ENCODE results near the gene CAPN1.

Gene CAPN1

DNA sequence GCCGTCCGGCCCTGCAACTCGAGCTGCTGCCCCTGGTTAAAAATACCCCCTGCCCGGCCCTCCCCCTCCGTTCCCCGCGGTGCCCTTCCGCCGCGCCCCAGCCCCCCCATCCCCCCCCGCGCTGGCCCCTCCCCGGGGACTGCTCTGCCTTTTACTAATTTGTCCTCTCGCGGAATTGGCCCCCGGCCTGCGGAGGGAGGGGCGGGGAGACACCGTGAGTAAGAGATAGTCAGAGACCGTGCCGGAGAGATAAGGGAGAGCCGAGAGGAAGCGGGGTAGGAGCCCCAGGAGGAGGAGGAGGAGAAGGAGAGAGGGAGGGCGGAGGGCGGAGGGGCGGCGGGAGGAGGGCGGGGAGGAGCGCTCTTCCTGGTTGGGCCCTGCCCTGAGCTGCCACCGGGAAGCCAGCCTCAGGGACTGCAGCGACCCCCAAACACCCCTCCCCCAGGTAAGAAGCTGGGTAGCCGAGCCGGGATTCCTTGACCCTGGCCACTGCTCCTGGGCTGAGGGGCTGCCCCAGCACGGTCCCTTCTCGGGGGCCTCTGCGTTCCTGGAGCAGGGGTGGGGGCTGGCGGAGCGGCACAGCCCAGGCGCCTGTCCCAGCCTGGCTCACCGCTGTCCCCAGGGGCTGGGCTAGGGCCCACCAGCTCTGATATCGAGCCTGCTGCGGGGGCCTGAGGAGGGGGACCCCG, at the start of gene CAPN1:
Gene CAPN1 (plus strand): TSS at position 360 of the 689 bp plus-strand sequence. CDS start 774 bp downstream, outside the sequence.
- H3K36me3 Mint-ChIP-seq: peaks cover 18% of the 10 kb centered on the region
- CTCF ChIA-PET: interaction anchor here (0.7 to 2.9 kb wide), 7 partner anchors 14 to 288 kb away, joined by 3 to 20 read pairs (median 4); partner anchors contain the start of genes FAU, MRPL49 and TM7SF2
- peak within 1 kb of the TSS; percentile 96 for H3K4me3 Mint-ChIP-seq
- peak; percentile 86 for DNase-seq
- peaks cover 28% of the 10 kb centered on the region for H3K4me1 Mint-ChIP-seq
- H3K27me3 Mint-ChIP-seq: peaks cover 18% of the 10 kb centered on the region
- peak within 1 kb of the TSS; percentile 87 for H3K27ac Mint-ChIP-seq
- no peaks in the 10 kb centered on the region for H3K9me3 Mint-ChIP-seq

DNA sequence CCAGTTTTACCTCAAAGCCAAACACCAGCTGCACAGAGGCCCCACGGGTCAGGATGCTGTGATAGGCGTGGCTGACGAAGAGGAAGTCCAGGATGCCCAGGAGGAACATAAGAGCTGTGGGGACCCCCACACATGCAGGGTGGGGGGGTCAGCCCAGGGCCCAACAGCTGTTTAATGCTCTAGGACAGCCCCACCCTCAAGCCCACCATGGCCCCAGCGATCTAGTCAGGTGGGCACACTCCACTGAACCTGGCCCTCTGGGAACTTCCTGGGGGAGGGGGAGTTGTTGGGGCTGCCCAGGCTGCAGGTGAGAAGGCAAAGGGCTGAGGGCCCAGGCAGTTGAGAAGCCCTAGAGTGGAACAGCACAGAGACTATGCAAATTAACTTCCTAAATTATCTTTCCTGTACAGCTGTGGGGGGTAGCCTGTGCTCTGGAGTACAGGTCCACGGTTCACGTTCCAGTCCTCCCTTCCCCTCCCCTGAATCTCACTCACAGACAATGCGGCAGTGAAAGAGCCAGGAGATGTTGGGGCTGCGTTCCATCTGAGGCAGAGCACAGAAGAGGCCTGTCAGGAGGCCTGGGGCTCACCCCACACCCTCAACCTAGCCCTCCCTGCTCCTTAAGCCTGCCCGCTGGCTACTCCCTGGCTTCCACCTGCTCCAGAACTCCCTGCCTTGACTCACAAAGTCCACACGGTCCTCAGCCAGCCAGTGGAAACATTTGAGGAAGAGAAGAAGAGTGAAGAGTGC, 49.3 kb upstream of the CAPN1 start:
- CTCF ChIA-PET: no interaction called here
- Mint-ChIP-seq H3K36me3 (peaks cover 27% of the 10 kb centered on the region), H3K4me1 (peaks cover 40% of the 10 kb centered on the region), H3K9me3 (no peaks in the 10 kb centered on the region), H3K27ac (peak overlapping the region; percentile 100), H3K27me3 (no peaks in the 10 kb centered on the region), H3K4me3 (peak overlapping the region; percentile 99)
- no peak for DNase-seq

- peak overlapping the region; percentile 99 for H3K4me3 Mint-ChIP-seq
- no peaks in the 10 kb centered on the region for H3K9me3 Mint-ChIP-seq
- no peaks in the 10 kb centered on the region for H3K27me3 Mint-ChIP-seq
- CTCF ChIA-PET: interaction anchor here (3.3 kb wide), 1 partner anchor 12 kb away, joined by 9 read pairs; the partner anchor contains the start of genes FAU and MRPL49
- peak; percentile 81 for DNase-seq
- peaks cover 42% of the 10 kb centered on the region for H3K4me1 Mint-ChIP-seq
- H3K27ac Mint-ChIP-seq: peak overlapping the region; percentile 100
- peaks cover 23% of the 10 kb centered on the region for H3K36me3 Mint-ChIP-seq
These were observed 48.6 kb upstream of the CAPN1 start for GRCh38 chr11:65132988-65133700.

DNA sequence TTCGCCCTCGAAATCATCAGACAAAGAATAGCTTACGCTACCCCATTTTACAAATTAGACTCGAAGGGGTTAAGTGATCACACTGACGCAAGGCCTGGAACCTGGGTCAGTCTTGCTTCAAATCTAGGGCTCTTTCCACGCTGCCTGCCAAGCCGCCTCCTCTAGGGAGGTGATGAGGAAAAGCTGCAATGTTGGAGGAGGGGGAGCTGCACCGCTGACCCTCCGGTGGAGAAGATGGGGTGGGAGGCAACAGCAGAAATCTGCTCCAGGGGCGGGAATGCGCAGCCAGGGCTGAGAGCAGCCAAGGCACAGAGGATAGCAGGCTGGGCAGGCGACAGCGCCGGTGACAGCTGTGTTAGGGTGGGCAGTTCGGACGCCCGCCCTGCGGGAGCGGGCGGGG, 48.0 kb upstream of the CAPN1 start:
- CTCF ChIA-PET: interaction anchor here (3.3 kb wide), 1 partner anchor 12 kb away, joined by 9 read pairs; the partner anchor contains the start of genes FAU and MRPL49
- H3K9me3 Mint-ChIP-seq: no peaks in the 10 kb centered on the region
- peaks cover 23% of the 10 kb centered on the region for H3K36me3 Mint-ChIP-seq
- H3K4me1 Mint-ChIP-seq: peaks cover 42% of the 10 kb centered on the region
- no peaks in the 10 kb centered on the region for H3K27me3 Mint-ChIP-seq
- H3K4me3 Mint-ChIP-seq: peak overlapping the region; percentile 99
- peak; percentile 41 for DNase-seq
- peak overlapping the region; percentile 100 for H3K27ac Mint-ChIP-seq

GRCh38 chr11:65134240-65134951, 47.3 kb upstream of the CAPN1 start, which contains the start of gene SYVN1:
Gene SYVN1 (minus strand): TSS chr11:65134519. CDS start chr11:65133601, 918 bp downstream.
- no peaks in the 10 kb centered on the region for H3K27me3 Mint-ChIP-seq
- peaks cover 42% of the 10 kb centered on the region for H3K4me1 Mint-ChIP-seq
- H3K27ac Mint-ChIP-seq: peak within 1 kb of the TSS; percentile 100
- DNase-seq: peak; percentile 95
- CTCF ChIA-PET: interaction anchor here (1.3 to 3.3 kb wide), 2 partner anchors 13 to 22 kb away, joined by 3 to 9 read pairs; partner anchors contain the start of genes FAU and MRPL49
- H3K36me3 Mint-ChIP-seq: peaks cover 23% of the 10 kb centered on the region
- no peaks in the 10 kb centered on the region for H3K9me3 Mint-ChIP-seq
- peak within 1 kb of the TSS; percentile 99 for H3K4me3 Mint-ChIP-seq

- DNase-seq: peak; percentile 93
- Mint-ChIP-seq H3K9me3 (no peaks in the 10 kb centered on the region), H3K36me3 (peaks cover 22% of the 10 kb centered on the region), H3K27me3 (no peaks in the 10 kb centered on the region), H3K4me3 (peak overlapping the region; percentile 99), H3K27ac (peak overlapping the region; percentile 100), H3K4me1 (peaks cover 42% of the 10 kb centered on the region)
- CTCF ChIA-PET: interaction anchor here (0.9 to 3.3 kb wide), 4 partner anchors 14 to 197 kb away, joined by 3 to 9 read pairs (median 6); partner anchors contain the start of genes FAU and MRPL49
These were observed 46.6 kb upstream of the CAPN1 start for GRCh38 chr11:65134952-65135632.

- CTCF ChIA-PET: interaction anchor here (0.9 to 3.3 kb wide), 4 partner anchors 14 to 196 kb away, joined by 4 to 9 read pairs (median 7); partner anchors contain the start of genes FAU and MRPL49
- Mint-ChIP-seq H3K9me3 (no peaks in the 10 kb centered on the region), H3K4me3 (peak overlapping the region; percentile 99), H3K27ac (peak overlapping the region; percentile 100), H3K36me3 (peaks cover 18% of the 10 kb centered on the region), H3K27me3 (no peaks in the 10 kb centered on the region), H3K4me1 (peaks cover 42% of the 10 kb centered on the region)
- DNase-seq: no peak
These were observed 46.0 kb upstream of the CAPN1 start for GRCh38 chr11:65135633-65136145.

DNA sequence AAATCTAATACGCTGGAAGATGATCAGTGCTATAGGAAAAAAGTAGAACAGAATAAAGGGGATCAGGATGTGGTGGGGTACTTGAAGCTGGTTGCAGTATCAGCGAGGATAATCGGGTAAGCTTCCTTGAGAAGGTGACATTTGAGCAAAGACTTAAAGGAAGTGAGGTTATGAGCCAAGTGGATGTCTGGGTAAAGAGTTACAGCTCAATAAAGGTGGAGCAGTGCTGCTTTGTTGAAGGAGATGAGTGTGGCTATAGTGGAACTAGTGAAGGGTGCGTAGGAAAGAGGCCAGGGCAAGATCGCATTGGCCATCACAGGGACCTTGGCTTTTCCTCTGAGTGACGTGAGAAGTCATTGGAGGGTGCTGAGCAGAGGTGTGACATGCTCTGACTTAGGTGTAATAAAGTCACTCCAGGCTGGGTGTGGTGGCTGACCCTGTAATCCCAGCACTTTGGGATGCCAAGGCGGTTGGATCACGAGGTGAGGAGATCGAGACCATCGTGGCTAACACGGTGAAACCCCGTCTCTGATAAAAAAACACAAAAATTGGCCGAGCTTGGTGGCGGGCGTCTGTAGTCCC, 45.1 kb upstream of the CAPN1 start:
- Mint-ChIP-seq H3K36me3 (peaks cover 11% of the 10 kb centered on the region), H3K27ac (peak overlapping the region; percentile 64), H3K4me3 (peak overlapping the region; percentile 64), H3K4me1 (peaks cover 37% of the 10 kb centered on the region), H3K27me3 (peaks cover 4% of the 10 kb centered on the region), H3K9me3 (no peaks in the 10 kb centered on the region)
- CTCF ChIA-PET: interaction anchor here (0.8 to 3.3 kb wide), 5 partner anchors 12 to 192 kb away, joined by 3 to 9 read pairs (median 3); partner anchors contain the start of genes FAU and MRPL49
- no peak for DNase-seq

DNA sequence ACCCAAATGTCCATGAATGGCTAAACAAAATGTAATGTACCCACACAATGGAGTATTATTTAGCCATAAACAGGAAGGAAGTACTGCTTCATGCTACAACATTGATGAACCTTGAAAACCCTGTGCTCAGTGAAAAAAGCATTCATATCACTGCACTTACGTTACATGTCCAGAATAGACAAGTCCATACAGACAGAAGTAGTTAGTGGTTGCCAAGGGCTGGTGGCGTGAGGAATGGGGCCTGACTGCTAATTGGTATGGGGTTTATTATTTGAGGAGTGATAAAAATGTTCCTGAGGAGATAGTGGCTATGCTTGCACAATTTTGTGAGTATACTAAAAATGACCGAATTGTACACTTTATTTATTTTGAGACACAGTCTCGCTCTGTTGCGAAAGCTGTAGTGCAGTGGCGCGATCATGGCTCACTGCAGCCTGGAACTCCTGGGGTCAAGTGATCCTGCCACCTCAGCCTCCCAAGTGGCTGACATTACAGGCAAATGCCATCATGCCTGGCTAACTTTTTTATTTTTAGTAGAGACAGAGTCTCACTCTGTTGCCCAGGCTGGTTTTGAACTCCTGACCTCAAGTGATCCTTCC, 39.7 kb upstream of the CAPN1 start:
- H3K4me3 Mint-ChIP-seq: no peak overlapping the region
- DNase-seq: no peak
- no peaks in the 10 kb centered on the region for H3K9me3 Mint-ChIP-seq
- no peak overlapping the region for H3K27ac Mint-ChIP-seq
- no peaks in the 10 kb centered on the region for H3K36me3 Mint-ChIP-seq
- peaks cover 5% of the 10 kb centered on the region for H3K4me1 Mint-ChIP-seq
- peaks cover 31% of the 10 kb centered on the region for H3K27me3 Mint-ChIP-seq
- CTCF ChIA-PET: no interaction called here

DNA sequence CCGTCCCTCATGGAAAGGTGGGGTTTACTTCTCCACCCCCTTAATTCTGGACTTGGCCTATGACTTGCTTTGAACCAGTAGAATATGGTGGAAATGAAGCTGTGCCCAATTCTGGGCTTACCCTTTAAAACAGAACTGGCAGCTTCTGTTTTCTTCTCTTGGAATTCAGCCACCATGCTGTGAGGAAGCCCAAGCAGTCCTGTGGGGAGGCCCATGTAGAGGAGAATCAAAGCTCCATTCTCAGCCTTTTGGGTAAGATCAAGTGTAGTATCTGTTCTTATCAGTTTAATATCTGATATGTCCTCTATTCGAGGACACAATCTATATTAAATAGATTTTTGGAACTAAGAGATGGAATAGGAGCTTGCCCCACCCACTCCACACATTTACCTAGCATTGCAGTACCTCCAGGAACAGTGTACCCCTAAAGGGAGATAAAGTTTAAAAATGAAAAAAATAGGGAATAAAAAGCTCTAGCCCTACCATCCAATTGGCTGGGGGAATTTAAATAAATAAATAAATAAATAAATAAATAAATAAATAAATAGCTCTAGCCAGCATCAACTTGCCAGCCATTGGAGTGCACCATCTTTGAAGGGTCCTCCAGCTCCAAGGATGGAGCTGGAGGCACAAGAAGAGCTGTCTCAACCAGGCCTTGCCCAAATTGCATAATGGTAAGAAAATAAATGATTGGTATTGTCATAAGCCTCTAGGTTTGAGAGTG, 34.2 kb upstream of the CAPN1 start:
- Mint-ChIP-seq H3K27ac (no peak overlapping the region), H3K4me3 (no peak overlapping the region), H3K27me3 (peaks cover 50% of the 10 kb centered on the region), H3K36me3 (no peaks in the 10 kb centered on the region), H3K9me3 (no peaks in the 10 kb centered on the region), H3K4me1 (peaks cover 7% of the 10 kb centered on the region)
- no peak for DNase-seq
- CTCF ChIA-PET: interaction anchor here (0.7 to 1.2 kb wide), 4 partner anchors 22 to 182 kb away, joined by 3 to 4 read pairs (median 4); no protein-coding TSS in a partner anchor

GRCh38 chr11:65148657-65149056, 33.1 kb upstream of the CAPN1 start:
- no peaks in the 10 kb centered on the region for H3K36me3 Mint-ChIP-seq

More at GRCh38 chr11:65148657-65149056, 33.1 kb upstream of the CAPN1 start:
- H3K9me3 Mint-ChIP-seq: no peaks in the 10 kb centered on the region
- H3K27ac Mint-ChIP-seq: no peak overlapping the region
- DNase-seq: no peak
- CTCF ChIA-PET: interaction anchor here (1.2 kb wide), 1 partner anchor 34 kb away, joined by 4 read pairs; no protein-coding TSS in a partner anchor
- H3K27me3 Mint-ChIP-seq: peaks cover 54% of the 10 kb centered on the region
- peaks cover 7% of the 10 kb centered on the region for H3K4me1 Mint-ChIP-seq
- no peak overlapping the region for H3K4me3 Mint-ChIP-seq
